AG08395 (cell line): ENCODE results near the gene DRGX.

Experiments used
- DNase-seq: peaks from one replicate; pipeline ENCODE4 v3.0.0; 2012; ENCODE audit warnings: mixed read lengths, low spot score

The DRGX gene

DNA sequence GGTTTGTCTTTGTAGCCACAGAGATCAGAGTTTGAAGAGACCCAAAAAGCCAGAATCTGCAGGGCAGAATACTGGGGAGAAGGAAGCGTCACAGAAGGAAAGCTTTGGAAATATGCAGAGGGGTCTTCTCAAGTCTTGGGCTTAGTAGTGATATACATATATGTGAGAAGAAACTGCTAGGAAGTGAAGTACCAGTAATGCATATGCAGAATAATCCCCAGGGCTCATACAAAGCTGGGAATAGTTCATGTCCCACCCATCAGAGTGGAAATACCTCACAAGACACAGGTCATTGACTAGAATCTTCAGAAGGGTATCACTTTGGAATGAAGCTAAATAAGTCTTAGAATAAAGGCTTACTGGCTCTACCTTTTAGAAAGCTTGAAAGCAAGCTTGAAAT is 57.3 kb downstream of the DRGX start:
- no peak for DNase-seq

DNA sequence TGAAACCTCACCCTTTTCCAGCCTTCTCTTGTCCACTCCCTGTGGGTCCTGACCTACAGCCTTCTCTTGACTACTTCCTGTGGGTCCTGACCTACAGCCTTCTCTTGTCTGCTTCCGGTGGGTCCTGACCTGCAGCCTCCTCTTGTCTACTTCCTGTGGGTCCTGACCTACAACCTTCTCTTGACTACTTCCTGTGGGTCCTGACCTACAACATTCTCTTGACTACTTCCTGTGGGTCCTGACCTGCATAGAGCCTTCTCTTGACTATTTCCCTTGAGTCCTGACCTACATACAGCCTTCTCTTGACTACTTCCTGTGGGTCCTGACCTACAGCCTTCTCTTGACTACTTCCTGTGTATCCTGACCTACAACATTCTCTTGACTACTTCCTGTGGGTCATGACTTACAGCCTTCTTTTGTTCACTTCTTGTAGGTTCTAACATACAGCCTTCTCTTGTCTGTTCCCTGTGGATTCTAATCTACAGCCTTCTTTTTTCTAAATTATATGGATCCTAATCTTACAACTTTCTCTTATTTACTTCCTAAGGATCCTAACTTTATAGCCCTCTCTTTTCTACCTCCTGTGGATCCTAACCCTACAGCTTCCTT is 60.4 kb downstream of the DRGX start:
- no peak for DNase-seq

DNA sequence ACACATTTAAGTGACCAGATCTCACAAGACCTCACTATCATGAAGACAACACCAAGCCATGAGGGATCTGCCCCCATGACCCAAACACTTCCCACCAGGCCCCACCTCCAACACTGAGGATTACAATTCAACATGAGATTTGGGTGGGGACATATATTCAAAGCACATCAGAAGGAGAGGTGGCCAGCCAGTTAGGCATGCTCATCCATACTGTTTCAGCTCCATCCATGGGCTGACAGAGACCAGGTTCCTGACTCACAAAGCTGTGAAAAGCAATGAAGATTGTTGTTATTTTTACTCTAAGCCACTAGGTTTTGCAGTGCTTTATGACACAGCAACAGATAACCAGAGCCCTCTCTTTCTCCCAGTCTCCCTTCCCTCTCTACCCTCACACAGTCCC is 60.9 kb downstream of the DRGX start:
- DNase-seq, result no peak

DNA sequence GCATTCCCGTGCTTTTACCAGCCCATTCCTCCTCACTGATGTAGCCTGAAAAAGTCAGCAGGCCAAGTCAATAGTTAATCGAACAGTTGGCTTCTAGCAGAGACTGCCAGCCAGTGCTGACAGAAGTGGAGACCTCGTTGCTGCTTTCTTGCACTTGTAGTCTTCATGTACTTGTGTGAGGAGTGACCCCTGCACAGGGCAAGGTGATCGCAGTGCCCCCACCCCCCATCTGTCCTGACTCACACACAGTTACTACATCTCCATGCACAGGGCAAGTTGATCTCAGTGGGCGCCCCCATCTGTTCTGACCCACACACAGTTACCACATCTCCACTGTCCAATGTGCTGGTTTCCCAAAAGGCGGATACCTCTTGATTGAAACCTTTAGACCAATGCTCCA is 62.7 kb downstream of the DRGX start:
- DNase-seq, result no peak

DNA sequence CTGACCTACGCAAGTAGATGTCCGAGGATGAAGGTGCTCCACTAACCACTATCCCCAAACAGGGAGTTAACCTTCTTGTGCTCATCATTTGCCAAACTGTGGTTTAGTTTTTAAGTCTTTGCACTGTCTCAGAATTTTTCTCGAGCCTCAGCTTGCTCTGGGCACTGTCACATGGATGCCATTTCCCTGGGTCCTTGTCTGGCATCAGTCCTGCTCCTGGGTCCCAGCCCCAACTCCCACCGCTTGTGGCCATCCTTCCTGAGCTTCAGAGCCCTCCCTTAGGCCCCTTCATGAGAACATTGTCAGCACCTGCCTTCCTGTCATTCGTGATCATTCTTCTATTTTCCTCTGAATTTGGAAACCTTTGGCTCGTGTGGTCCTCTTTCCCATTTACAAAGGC is 63.1 kb downstream of the DRGX start:
- DNase-seq, result no peak

DNA sequence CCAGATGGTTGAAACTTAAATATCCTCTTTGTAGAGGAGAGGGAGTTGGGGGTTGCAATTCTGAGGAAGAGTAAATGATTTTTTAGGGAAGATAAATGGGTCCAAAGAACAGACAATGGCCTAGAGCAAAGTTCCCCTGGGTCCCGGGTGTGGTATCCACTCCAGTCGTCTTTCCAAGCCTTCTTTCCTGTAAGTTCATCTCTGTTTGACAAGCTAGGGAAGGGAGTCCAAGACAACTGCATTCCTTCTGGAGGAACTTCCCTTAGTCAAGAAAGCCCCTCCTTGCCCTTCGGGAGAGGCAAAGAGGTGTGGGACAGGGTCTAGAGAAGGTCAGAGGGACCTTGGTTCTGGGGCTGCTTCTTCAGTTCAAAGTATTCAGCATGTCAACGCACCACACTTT is 63.6 kb downstream of the DRGX start:
- no peak for DNase-seq

DNA sequence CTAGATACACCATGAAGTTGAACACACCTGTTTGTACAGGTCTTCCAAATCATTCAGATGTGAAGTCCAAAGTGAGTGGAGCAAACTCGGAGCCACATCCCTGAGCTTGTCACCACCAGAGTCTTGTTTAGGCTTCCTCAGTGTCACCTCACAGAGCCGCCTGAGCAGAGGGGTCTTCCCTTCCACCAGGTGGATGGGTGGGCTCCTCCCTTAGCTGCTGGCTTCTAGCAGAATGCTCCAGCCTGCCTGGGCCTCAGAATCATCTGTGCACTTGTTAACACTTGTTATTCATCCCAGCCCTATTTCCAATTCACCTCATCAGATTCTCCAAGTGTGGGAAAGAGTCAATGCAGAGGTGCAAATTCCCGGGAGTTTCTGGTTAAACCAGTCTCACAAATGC is 64.5 kb downstream of the DRGX start:
- DNase-seq, result no peak

DNA sequence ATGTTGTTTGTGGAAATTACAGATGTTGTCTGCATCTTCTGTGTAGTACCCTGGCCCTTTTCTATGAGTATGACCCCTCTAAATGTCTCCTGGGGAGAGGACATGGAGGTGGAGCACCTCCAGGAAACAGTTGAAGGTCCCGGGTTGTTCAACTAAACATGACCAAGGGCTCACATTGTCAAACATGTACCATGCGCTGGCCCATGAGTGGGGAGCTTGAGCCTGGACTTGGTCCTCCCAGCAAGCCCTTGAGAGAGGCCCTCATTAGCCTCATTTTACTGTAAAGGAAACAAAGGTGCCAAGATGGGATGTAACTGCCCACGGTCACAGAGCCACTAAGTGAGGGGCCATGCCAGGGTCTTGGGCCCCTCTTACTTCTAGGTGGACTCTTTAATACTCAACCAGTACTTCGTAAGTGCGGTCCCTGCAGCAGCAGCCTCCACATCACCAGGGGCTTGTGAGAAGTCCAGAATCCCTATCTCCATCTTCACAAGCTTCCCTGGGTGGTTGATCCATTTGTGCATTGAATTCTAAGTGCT is 65.7 kb downstream of the DRGX start:
- DNase-seq, result no peak

DNA sequence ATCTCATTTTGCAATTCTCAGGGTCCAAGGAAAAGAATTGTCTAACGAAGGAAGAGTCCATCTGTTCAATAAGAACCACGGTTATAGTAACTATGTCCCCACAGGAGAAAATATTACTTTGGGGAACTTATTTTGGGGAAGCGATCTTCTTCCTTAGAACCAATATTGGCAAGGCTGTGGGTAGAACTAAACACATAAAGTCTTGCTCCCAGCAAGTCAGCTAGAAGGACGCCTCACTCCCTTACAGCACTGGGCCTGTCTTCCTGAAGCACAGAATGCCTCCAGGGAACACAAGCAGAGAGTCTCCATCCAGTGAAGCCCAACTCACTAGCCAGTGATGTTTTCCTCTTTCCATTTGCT is 66.8 kb downstream of the DRGX start:
- DNase-seq, result no peak

DNA sequence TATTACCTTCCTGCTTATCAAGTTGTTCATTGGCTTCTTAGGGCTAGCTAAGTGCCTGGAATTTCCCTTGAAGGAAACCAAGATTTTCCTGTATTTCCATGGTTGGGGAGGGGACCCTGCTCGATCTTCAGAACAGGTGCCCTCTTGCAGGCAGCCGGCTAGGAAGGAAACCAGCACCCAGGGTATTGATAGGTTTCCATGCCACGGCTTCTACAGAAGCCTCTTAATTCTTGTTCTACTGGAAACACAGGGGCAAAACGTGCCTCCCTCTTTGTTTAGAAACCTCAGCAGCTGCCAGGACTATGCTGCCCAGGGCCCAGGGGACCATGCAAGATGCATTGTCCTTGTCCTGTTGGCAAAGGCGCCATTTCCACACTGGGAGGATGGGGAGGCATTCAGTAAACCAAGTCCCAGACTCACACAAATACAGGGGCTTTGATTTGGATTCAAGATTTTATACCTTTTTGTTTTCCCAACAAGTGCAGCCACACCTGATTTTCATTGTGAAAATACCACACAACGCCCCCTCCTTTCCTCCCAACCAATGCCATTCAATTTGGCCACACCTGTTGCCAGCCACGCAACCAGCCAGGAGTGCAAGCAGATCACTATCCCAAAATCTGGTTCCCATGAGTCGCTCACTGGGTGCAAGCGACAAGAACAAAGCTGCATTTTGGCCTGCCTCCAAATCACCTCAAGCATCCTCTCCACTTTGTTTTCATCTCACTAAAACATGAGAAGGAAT is 67.3 kb downstream of the DRGX start:
- DNase-seq, result no peak

DNA sequence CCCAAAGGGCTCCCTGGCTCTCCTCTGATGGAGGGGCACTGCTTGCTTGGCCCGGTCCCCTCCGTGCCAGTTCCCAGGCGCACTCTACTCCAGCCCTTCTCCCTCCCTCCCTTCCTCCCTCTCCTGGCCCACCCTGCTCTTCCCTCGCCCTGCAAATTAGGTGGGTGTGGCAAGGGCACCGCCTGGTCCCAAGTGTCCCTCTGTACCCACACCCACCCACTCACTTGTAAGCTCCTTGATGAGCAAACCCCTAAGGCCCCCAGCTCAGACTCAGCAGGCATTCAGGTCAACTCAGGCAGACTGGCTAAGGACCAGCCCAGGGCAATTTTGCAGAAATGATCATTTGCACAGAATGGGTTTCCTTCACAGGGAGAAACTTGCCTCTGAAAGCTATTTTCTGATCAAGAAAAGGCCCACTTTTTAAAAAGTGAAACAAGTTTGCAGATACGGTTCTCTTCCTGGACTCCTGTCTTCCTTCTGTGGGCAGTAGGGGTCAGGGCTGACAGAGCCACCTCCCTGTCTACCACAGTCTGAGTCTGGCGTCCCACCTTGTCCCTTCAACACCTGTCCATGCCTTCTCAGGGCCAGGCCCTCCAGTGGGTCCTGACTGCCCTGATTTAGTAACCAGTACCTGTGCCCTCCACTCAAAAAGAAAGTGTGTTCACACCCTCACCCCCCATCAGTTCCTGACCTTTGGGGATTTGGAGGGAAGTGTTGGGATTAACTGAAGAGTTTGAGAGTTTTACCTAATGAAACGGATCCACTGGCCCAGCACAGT is 68.7 kb downstream of the DRGX start:
- DNase-seq, result no peak

DNA sequence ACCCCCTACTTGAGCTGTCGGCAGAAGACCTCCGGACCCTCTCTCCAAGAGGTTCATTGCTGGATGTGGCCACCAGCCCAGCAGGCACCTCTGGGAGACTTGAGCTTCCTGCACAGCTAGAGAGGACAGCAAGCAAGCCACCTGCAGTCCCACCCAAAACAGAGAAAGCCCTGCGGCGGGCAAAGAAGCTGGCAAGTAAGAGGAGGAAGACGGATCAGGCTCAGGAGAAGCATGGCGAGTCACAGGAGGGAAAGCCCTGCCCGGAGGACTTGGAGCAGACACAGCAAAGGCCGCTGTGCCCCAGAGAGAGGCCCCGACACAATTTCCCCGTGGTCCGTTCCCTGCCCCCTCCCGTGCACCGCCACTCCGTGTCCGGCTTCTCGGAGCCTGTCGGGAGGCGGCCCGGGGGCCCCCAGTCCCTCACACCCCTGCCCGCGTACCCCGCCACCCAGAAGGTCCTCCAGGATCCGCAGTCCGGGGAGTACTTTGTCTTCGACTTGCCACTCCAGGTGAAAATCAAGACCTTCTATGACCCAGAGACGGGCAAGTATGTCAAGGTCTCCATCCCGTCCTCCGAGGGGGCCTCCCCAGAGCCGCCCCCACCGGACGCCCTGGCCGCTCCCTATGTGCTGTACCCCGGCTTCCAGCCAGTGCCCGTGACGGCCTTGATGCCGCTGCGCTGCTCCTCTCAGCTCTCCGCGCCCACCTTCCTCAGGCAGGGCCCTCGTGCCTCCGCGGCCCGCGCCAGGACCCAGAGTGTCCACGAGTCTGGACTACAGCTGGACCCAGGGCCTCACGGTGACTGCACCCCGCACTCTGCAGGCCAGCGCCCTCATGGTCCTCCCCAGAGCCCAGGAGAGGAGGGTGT is 69.7 kb downstream of the DRGX start:
- DNase-seq, result no peak

DNA sequence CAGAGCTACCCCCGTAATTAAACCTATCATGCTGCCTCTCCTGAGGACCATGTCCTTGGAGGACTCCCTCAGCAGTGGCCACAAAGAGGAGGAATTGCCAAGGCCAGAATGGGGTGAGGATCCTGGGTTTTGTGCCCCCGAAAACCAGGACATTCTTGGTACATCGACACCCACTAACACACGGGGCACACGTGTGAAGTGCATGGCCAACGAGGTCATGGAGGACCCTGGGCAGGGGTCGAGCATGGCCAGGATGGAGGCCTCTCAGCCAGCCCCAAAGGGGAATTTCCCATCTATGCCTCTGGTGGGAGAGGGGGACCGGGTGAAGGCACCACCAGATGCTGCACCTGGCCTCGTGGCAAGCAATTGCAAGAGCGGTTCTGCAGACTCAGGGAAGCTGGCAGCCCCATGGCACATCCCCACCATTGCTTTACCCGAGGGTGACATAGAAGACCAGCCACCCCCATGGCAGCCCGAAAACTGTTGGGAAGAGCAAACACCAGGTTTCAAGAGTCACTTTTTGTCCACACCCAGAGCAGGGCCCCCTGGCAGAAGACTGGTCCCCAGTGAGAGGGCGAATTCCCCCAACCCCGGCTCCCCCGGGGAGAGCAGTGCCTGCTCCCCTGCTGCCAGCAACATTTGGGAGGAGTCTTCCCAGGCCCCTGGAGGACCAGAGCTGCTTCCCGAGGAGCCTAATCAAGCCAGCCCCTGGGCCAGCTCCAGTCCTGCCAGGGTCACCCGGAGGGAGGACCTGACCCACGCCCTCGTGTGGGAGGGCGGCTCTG is 70.6 kb downstream of the DRGX start:
- DNase-seq, result no peak

DNA sequence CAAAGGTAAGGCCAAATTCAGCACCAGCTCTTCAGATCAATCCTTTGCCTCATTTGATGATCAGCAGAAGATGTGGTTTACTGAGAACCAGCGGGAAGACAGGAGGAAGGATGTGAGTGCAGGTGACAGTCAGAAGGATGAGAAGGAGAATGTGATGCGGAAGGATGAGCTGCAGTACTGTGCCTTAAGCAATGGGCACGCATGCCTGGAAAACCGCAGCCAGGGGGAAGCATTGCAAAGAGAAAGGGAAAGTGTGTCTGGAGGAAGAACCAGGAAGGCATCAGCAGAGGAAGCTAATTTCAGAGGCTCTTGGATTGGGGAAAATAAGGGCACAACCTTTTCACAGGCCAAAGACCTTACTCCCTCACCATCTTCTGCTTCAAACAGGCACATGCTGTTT is 71.2 kb downstream of the DRGX start:
- DNase-seq, result no peak

DNA sequence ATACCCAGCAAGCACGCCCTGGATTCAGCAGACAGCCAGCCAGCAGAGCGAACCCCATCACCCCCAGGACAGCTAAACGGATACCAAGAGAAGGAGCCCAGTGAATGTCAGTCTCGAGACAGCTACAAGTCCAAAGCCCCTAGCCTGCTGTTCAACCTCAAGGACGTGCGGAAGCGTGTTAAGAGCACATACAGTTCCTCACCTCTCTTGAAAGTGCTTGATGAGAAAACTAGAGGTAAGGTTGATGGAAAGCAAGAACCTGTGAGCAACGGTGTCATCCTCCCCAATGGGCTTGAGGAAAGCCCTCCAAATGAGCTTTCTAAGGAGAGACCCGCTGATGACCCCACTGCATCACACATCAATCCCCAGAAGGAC is 72.0 kb downstream of the DRGX start:
- DNase-seq, result no peak

DNA sequence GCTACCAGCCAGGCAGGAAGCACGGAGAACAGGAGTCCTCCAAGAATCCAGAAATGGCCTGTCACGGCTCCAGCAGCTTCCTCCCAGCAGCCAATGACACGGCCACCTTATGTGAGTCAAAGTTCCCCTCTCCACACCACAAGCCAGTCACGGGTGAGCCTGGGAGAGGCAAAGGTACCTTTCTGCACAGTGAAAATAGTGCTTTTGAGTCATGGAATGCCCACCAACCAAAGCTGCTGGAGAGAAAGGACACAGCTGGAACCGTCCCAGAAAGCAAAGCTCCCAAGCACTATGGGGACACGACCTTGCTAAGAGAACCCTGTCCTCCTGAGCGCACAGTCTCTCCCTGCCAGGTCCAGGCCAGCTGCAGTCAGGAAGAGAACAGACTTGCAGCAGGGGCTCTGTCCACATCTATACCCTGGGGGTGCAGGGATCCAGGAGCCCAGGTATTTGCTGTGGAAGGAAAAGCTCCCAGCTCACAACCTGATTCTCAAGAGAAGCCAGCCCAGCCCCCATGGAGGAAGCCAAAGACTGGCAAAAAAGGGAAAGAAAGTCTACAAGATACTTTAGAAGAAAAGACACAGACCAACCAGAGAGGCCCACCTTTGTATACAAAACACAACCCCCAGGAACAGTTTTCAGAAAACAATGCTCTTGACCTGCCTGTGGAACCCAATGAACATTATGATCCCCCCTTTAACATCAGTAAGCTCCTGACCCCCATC is 72.6 kb downstream of the DRGX start:
- DNase-seq, result no peak

DNA sequence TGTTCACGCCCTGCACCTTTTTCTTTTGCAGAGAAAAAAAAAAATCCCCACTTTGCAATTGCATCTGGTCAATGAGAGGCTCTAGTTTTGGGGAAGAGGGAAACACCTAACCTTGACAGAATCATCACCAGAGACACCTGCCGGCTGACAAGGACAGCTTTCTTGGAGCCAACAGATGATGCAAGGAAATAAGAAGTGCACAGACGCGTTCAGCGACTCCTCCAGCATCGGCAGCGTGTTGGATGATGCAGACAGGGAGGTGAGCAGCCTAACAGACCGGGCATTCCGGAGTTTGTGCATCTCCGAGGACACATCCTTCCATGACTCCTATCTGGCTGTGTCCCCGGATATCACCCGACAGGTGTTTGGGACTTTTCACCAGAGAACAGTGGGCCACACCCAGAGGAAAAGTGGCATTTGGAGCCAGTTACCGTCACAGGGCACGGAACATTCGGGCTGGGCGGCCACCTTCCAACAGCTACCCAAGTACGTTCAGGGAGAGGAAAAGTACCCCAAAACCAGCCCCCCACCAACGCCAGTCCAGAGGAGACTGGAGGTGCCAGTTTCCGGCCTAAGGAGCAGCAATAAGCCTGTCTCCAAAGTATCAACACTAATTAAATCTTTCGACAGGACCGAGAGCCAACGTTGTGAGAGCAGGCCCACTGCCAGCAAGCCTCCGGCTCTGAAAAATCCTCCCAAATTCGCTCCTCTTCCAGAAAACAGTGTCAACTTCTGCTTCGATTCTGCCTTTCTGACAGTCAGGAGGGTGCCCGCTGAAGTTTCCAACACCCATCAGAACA is 73.3 kb downstream of the DRGX start:
- DNase-seq, result no peak

DNA sequence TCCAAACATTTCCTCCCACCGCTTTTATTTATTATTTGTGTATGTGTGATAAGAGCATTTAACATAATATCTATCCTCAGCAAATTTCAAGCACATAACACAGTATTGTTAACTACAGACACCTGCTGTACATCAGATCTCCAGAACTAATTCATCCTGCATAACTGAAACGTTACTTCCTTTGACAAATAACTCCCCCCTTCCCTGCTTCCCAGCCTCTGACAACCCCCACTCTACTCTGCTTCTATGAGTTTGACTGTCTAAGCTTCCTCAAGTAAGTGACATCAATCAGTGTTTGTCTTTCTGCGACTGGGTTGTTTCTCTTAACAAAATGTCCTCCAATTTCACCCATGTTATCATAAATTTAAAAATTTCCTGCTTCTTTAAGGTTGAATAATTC is 74.9 kb downstream of the DRGX start:
- DNase-seq, result no peak

DNA sequence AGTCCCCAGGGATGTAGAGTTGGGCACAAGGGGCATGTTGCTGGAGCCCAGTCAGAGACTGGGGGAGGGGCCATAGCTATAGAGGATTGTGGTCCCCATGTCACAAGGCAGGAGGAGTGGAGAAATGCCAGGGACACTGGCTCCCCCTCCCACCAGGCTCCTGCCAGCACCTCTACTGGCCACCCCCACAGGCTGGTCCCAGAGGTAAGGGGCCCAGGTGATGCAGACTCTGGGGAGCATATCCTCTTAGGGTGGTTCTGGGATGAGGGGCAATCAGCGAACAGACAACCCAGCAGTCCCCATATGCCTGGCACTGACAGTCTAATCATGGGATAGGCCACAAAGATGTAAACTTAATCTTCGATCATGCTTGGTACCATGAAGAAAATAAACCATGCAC is 75.7 kb downstream of the DRGX start:
- no peak for DNase-seq

DNA sequence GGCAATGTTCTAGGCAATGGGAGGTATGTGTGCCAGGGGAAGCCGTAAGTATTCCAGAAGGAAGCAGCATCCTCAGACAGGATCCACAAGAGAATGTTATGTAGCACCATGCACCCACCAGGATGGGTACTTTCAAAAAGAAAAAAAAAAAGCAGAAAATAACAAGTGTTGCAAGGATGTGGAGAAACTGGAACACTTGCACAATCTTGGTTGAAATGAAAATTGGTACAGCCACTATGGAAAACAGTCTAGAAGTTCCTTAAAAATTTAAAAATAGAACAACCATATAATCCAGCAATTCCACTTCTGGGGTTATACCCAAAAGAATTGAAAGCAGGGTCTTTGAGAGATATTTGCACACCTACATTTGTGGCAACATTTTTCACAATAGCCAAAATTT is 76.7 kb downstream of the DRGX start:
- no peak for DNase-seq
